Neural progenitor cell (in vitro differentiated cells): ENCODE data around the gene GALNT2.

ENCODE experiments used
- EZH2 ChIP-seq: fragments of 200-600 bp; sonication (generic); IDR thresholded peaks from 2 replicates; pipeline ENCODE4 v1.6.1; 2017; ENCODE audit warnings: antibody characterized with exemption, mild to moderate bottlenecking, moderate library complexity
- EZH2phosphoT487 ChIP-seq: fragments of 200-600 bp; sonication (generic); IDR thresholded peaks from 2 replicates; pipeline ENCODE4 v1.6.1; 2017; ENCODE audit warnings: antibody characterized with exemption
- TF ChIP-seq, protein P1 (sequence below): fragments of 200-600 bp; sonication (generic); IDR thresholded peaks from 2 replicates; pipeline ENCODE4 v1.5.1; 2017; ENCODE audit warnings: antibody characterized with exemption, mild to moderate bottlenecking

GRCh38 chr1:230080822-230081221 is 13.8 kb downstream of the GALNT2 start:
- TF ChIP-seq, protein P1, sequence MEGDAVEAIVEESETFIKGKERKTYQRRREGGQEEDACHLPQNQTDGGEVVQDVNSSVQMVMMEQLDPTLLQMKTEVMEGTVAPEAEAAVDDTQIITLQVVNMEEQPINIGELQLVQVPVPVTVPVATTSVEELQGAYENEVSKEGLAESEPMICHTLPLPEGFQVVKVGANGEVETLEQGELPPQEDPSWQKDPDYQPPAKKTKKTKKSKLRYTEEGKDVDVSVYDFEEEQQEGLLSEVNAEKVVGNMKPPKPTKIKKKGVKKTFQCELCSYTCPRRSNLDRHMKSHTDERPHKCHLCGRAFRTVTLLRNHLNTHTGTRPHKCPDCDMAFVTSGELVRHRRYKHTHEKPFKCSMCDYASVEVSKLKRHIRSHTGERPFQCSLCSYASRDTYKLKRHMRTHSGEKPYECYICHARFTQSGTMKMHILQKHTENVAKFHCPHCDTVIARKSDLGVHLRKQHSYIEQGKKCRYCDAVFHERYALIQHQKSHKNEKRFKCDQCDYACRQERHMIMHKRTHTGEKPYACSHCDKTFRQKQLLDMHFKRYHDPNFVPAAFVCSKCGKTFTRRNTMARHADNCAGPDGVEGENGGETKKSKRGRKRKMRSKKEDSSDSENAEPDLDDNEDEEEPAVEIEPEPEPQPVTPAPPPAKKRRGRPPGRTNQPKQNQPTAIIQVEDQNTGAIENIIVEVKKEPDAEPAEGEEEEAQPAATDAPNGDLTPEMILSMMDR = no peak
- TF ChIP-seq EZH2 = no peak
- TF ChIP-seq EZH2phosphoT487 = no peak
